Cardiac septum (tissue), 1 donor: ENCODE data around the gene SPAG17. TPM values are rescaled to one million over a fixed set of nuclear protein-coding genes. Genes with fewer than 3 reads are reported as not detected.

Experiments
- DNase-seq: peaks from one replicate; pipeline ENCODE4 v3.0.0-alpha.2; 2020; ENCODE audit warnings: low spot score
- intact Hi-C: fragments of 100-400 bp; cut with DNase I; formaldehyde crosslinking; loops from one replicate; pipeline ENCODE4 v1.14.0; 2022
- total RNA-seq: library from RNA; stranded (reverse); fragmentation: NEBNext Ultra II Directional; extraction: Animal tissue kit (Norgen Biotek cat#: 25700); gene quantifications from one replicate; pipeline ENCODE4 v1.2.1, GENCODE V29; 2021
- donor health status: DM: no; HTN: no; CAD: no.

SPAG17 gene
- total RNA-seq, 1 donor from 2014 or later: not detected

- no peak for DNase-seq
- intact Hi-C loops: no loop called here
These were observed 92.0 kb downstream of the SPAG17 start for GRCh38 chr1:118093017-118093416.

GRCh38 chr1:118090130-118090529 is 94.9 kb downstream of the SPAG17 start:
- DNase-seq: no peak
- intact Hi-C loops: no loop called here

- intact Hi-C loops: no loop called here
These were observed 99.7 kb downstream of the SPAG17 start for GRCh38 chr1:118085365-118085764.

GRCh38 chr1:118084400-118084799 is 100.6 kb downstream of the SPAG17 start:
- DNase-seq: no peak
- intact Hi-C loops: no loop called here

More at GRCh38 chr1:118085365-118085764, 99.7 kb downstream of the SPAG17 start:
- DNase-seq: no peak

- no peak for DNase-seq
- intact Hi-C loops: no loop called here
These were observed 102.0 kb downstream of the SPAG17 start for GRCh38 chr1:118082984-118083383.

GRCh38 chr1:118081387-118081786 is 103.6 kb downstream of the SPAG17 start:
- intact Hi-C loops: no loop called here
- DNase-seq: no peak

- intact Hi-C loops: no loop called here
- DNase-seq: no peak
These were observed 107.5 kb downstream of the SPAG17 start for GRCh38 chr1:118077331-118078045.

- intact Hi-C loops: no loop called here
- DNase-seq: no peak
These were observed 109.9 kb downstream of the SPAG17 start for GRCh38 chr1:118075116-118075515.

- intact Hi-C loops: no loop called here
- DNase-seq: no peak
These were observed 111.2 kb downstream of the SPAG17 start for GRCh38 chr1:118073648-118074435.

- no peak for DNase-seq
- intact Hi-C loops: no loop called here
These were observed 135.0 kb downstream of the SPAG17 start for GRCh38 chr1:118049981-118050380.

GRCh38 chr1:118047650-118048224 is 137.3 kb downstream of the SPAG17 start:
- intact Hi-C loops: no loop called here
- DNase-seq: no peak

GRCh38 chr1:118047006-118047649 is 137.9 kb downstream of the SPAG17 start:
- no peak for DNase-seq
- intact Hi-C loops: no loop called here

GRCh38 chr1:118043624-118044023 is 141.4 kb downstream of the SPAG17 start:
- intact Hi-C loops: no loop called here
- DNase-seq: no peak

- intact Hi-C loops: no loop called here
- DNase-seq: no peak
These were observed 142.5 kb downstream of the SPAG17 start for GRCh38 chr1:118042501-118042900.

GRCh38 chr1:118039170-118039569 is 145.9 kb downstream of the SPAG17 start:
- DNase-seq: no peak
- intact Hi-C loops: no loop called here

GRCh38 chr1:118032883-118033282 is 152.1 kb downstream of the SPAG17 start:
- intact Hi-C loops: no loop called here
- no peak for DNase-seq

GRCh38 chr1:118028267-118028666 is 156.8 kb downstream of the SPAG17 start:
- DNase-seq: no peak
- intact Hi-C loops: no loop called here

GRCh38 chr1:118023199-118023598 is 161.8 kb downstream of the SPAG17 start:
- no peak for DNase-seq

GRCh38 chr1:118021668-118022067 is 163.4 kb downstream of the SPAG17 start:
- no peak for DNase-seq
- intact Hi-C loops: no loop called here

More at GRCh38 chr1:118023199-118023598, 161.8 kb downstream of the SPAG17 start:
- intact Hi-C loops: no loop called here

- no peak for DNase-seq
- intact Hi-C loops: no loop called here
These were observed 167.0 kb downstream of the SPAG17 start for GRCh38 chr1:118018060-118018459.
